GM21619 (cell line): ENCODE measurements around the gene PCED1B.
"Not testable (repeated sequence)": the region's sequence is repeated elsewhere in the genome, so short reads cannot be mapped to it uniquely, and the experiment has no call there.

Experiments
- ATAC-seq: cut with Tn5 transposase; IDR thresholded peaks from one replicate; pipeline ENCODE4 v1.9.1; 2021; ENCODE audit not compliant: unreplicated experiment

PCED1B gene, protein sequence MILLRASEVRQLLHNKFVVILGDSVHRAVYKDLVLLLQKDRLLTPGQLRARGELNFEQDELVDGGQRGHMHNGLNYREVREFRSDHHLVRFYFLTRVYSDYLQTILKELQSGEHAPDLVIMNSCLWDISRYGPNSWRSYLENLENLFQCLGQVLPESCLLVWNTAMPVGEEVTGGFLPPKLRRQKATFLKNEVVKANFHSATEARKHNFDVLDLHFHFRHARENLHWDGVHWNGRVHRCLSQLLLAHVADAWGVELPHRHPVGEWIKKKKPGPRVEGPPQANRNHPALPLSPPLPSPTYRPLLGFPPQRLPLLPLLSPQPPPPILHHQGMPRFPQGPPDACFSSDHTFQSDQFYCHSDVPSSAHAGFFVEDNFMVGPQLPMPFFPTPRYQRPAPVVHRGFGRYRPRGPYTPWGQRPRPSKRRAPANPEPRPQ

GRCh38 chr12:47079468-47079980, at the start of gene PCED1B, which contains the start of gene AMIGO2:
Gene PCED1B (plus strand): TSS chr12:47079621. CDS start chr12:47235064, 155,443 bp downstream.
Gene AMIGO2 (minus strand): TSS chr12:47079959. CDS start chr12:47079002, 957 bp downstream.
- peak; percentile 73 for ATAC-seq

DNA sequence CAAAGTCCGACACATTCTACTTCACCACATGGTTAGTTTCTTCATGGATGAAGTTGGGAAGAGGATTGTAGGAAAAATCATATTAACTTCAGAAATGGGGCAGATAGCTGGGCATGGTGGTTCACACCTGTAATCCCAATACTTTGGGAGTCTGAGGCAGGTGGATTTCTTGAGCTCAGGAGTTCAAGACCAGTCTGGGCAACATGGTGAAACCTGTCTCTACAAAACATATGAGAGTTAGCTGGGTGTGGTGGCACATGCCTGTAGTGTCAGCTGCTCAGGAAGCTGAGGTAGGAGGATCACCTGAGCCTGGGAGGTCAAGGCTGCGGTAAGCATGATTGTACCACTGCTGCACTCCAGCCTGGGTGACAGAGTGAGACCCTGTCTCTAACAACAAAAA, 49.5 kb upstream of the PCED1B start:
- ATAC-seq = no peak

- ATAC-seq = no peak
These were observed 46.8 kb upstream of the PCED1B start for GRCh38 chr12:47032644-47033043.

GRCh38 chr12:47033081-47033480, 46.3 kb upstream of the PCED1B start:
- no peak for ATAC-seq

GRCh38 chr12:47033789-47034555, 45.4 kb upstream of the PCED1B start:
- ATAC-seq = no peak

DNA sequence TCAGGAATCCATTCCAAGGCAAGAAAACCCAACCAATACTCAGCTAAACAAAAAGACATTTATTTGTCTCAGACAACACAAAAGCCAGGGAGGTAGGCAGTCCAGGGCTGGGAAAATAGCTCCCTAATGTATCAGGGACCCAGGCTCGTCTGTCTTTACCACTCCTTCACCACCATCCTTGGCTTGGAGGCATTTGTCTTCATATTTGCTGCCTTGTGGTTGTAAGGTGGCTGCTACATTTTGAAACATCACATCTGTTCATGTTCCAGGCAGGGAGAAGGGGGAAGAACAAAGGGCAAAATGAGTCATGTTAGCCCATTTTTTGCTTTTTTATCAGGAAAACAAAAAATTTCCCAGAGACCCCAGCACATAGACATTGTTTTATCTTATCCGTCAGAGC, 44.8 kb upstream of the PCED1B start:
- no peak for ATAC-seq

DNA sequence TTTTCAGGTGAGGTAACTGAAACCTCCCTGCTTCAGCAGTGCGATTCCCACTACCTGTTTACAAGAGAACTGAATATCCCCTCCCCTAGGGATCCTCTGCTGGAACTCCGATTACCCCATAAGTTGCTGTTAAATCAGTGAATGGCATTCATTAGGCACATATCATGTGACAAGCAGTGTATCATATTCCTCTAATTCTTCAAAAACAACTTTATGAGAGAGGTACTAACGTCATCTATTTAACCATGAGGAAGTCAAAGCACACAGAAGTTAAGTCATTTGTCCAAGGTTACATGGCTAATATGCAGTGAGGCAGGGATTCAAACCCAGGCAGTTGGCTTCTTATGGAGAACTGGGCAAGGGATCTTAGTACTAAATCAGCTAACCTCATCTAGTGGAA, 43.9 kb upstream of the PCED1B start:
- no peak for ATAC-seq

DNA sequence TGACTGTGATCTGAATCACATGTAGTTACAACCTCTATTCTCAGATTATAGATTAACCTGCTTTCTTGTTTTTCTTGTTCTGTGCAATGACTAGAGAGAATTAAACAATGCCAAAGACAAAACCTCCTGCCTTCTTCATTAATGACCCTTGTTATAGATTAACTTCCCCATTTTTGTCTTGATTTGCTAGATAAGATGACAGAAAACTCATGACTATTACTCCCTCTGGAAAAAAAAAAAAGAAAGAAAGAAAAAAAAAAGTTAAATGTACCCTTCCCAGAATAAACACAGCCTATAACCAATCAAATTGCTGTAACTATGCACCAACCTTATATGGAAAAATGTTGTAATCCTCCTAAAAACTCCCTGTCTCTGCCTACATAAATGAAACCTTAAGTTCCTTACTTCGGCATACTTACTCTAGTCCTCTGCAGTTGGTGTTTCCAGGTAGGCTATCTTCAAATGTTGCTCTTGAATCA, 41.1 kb upstream of the PCED1B start:
- no peak for ATAC-seq

DNA sequence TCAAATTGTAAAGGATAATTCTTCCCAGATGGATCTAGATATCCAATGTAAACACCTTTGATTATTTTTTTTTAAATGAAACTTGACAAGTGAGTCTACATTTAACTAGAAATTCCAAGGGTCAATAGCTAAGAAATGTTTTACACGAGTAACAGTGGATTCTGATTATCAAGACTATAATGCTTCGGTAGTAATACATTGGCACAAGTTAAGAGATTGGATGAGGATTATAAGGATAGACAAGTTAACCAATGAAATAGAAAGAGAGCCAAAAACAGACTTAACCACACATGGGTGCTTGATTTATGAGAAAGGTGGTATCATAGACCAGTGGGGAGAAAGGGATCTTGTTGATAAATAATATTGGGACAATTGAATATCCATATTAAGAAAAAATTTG, 40.3 kb upstream of the PCED1B start:
- ATAC-seq = no peak

DNA sequence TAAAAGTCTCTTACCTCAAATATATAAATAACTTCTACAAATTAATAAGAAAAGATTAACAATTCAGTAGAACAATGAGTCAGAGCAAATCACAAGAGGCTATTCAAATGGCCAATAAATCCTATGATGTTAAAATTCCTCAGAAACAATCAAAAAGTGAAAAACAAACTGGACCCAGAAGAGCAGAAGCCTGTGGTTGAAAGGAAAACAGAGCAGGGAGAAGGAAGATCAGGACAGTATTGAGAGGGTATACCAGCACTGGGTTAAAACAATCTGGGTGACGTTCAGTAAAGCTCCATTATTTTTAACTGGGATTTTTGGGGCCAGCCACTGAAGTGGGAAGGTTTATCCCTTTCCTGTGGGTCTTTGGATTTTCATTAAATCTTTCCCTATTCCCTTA, 39.7 kb upstream of the PCED1B start:
- no peak for ATAC-seq

- no peak for ATAC-seq
These were observed 38.1 kb upstream of the PCED1B start for GRCh38 chr12:47041327-47041726.

DNA sequence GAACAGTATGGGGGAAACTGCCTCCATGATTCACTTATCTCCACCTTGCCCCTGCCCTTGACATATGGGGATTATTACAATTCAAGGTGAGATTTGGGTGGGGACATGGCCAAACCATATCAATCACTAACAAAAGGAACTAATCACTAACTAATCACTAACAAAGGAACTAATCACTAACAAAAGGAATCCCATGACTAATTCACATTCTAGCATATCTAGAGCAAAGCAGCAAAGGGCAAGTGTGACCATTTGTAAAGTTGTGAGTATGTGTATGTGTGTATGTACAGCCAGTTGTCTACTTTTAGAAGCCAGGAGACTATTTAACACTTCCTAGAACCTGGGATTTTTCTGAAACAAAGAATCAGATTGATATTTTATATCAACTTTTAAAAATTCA, 30.9 kb upstream of the PCED1B start:
- ATAC-seq = no peak

DNA sequence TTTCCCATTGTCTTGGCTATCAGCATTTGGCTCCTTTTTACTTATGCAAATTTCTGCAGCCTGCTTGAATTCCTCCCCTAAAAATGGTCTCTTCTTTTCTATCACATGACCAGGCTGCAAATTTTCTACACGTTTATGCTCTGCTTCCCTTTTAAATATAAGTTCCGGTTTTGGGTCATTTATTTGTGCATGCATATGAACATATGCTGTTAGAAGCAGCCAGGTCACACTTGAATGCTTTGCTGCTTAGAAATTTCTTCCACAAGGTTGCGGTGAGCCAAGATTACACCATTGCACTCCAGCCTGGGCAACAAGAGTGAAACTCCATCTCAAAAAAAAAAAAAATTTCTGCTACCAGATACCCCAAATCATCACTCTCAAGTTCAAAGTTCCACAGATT, 28.1 kb upstream of the PCED1B start:
- not testable (repeated sequence) for ATAC-seq

GRCh38 chr12:47052274-47052673, 27.1 kb upstream of the PCED1B start:
- ATAC-seq = no peak

GRCh38 chr12:47053961-47054360, 25.5 kb upstream of the PCED1B start:
- no peak for ATAC-seq

DNA sequence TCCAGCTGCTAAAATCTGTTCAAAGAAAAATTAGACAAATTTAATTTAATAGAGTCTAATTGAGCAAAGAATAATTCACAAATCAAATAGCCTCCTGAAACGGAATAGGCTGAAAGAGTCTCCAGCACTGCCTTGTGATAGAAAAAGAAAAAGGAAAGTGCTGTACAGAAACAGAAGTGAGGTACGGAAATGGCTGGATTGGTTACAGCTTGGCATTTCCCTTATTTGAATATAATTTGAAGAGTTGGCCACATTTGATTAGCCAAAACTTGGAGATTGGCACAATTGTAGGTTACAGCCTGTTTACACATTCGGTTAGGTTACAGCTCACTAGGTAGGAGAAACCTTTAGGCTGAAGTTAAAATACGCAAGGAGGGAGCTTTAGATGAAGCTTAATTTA, 24.8 kb upstream of the PCED1B start:
- no peak for ATAC-seq

GRCh38 chr12:47055856-47056255, 23.6 kb upstream of the PCED1B start:
- ATAC-seq = not testable (repeated sequence)

- not testable (repeated sequence) for ATAC-seq
These were observed 22.5 kb upstream of the PCED1B start for GRCh38 chr12:47056944-47057343.

DNA sequence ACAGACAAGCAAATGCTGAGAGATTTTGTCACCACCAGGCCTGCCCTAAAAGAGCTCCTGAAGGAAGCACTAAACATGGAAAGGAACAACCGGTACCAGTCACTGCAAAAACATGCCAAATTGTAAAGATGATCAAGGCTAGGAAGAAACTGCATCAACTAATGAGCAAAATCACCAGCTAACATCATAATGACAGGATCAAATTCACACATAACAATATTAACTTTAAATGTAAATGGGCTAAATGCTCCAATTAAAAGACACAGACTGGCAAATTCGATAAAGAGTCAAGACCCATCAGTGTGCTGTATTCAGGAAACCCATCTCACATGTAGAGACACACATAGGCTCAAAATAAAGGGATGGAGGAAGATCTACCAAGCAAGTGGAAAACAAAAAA, 20.8 kb upstream of the PCED1B start:
- ATAC-seq = not testable (repeated sequence)

DNA sequence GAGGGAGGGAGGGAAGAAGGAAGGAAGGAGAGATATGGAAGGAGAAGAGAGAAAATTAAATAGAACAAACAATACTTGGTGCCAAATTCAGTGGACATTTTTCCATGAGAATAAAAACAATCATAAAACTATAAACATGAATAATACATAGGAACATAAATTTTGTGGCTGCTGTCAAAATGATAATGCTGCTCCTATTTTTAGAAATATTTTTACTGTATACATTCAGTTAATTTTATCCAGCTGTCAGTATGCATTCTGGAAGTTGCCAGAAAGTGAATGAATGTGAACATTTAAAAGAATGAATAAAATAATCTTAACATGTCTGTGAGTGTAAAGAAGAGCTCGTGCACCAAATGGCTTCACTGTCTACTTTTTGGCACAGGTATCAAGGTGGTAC, 13.9 kb upstream of the PCED1B start:
- no peak for ATAC-seq

DNA sequence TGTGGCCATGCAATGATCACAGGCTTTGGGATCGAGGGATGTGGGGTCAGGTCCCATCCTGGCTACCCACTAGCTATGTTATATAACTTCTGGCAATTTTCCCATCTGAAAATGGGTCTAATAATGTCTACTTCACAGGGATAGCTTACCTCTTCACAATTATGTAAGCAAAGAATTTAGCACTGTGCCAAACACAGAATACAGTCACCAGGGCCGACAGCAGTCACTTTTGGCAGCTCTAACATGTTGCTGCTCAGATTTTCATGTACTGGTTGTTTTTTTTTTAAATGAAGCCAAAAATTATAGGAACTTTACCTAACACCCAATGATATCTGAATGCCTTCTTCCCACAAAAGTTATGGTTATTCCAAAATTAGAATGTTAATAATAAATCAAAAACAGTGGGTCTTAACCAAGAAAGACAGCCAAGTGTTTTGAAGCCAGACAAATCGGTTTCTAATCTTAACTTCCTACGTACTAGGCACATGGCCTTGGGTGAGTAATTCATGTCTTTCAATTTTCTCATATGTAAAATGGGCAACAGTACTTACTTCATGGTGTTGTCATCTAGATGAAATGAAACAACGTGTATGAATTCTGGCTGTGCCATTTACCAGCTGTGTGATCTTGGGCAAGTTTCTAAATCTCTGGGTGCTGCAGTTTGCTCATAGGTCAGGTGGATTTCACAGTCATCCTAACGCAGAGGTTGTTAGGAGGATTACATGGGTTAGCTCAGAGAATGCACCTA, 13.0 kb upstream of the PCED1B start:
- no peak for ATAC-seq
